KMS-11 (cell line): Measurements from ENCODE around the gene MASP2.

Experiments used
- H2AFZ ChIP-seq: fragments of 200-600 bp; sonication (generic); 2 replicates; pipeline ENCODE4 v1.6.1; 2016; ENCODE audit warnings: antibody characterized with exemption, mixed run types, low read depth
- H3K27ac ChIP-seq: fragments of 200-600 bp; sonication (generic); 2 replicates; pipeline ENCODE4 v1.6.1; 2016; ENCODE audit warnings: mild to moderate bottlenecking, mixed run types
- H3K27me3 ChIP-seq: fragments of 200-600 bp; sonication (generic); 2 replicates; pipeline ENCODE4 v1.6.1; 2017; ENCODE audit warnings: mild to moderate bottlenecking, low read depth, mixed run types, moderate library complexity; ENCODE audit not compliant: insufficient read depth
- H3K36me3 ChIP-seq: fragments of 200-600 bp; sonication (generic); 2 replicates; pipeline ENCODE4 v1.6.1; 2017; ENCODE audit warnings: mild to moderate bottlenecking, mixed run types; ENCODE audit not compliant: insufficient read depth
- H3K4me1 ChIP-seq: fragments of 200-600 bp; sonication (generic); 2 replicates; pipeline ENCODE4 v1.6.1; 2016; ENCODE audit warnings: mild to moderate bottlenecking, low read depth, mixed run types; ENCODE audit not compliant: poor library complexity, severe bottlenecking
- H3K4me2 ChIP-seq: fragments of 200-600 bp; sonication (generic); 2 replicates; pipeline ENCODE4 v1.7.0; 2016; ENCODE audit warnings: mild to moderate bottlenecking, mixed run types
- H3K4me3 ChIP-seq: fragments of 200-600 bp; sonication (generic); IDR thresholded peaks from 2 replicates; pipeline ENCODE4 v1.6.1; 2017; ENCODE audit warnings: low read depth, low read length, mixed read lengths; ENCODE audit not compliant: insufficient read depth
- H3K79me2 ChIP-seq: fragments of 200-600 bp; sonication (generic); 2 replicates; pipeline ENCODE4 v1.6.1; 2016; ENCODE audit warnings: low read depth, mixed run types; ENCODE audit not compliant: insufficient read depth
- H3K9ac ChIP-seq: fragments of 200-600 bp; sonication (generic); 2 replicates; pipeline ENCODE4 v1.6.1; 2016; ENCODE audit warnings: mild to moderate bottlenecking, mixed run types
- H4K20me1 ChIP-seq: fragments of 200-600 bp; sonication (generic); 2 replicates; pipeline ENCODE4 v1.6.1; 2016; ENCODE audit warnings: mild to moderate bottlenecking, mixed run types; ENCODE audit not compliant: insufficient read depth
- CTCF ChIP-seq: fragments of 200-600 bp; sonication (generic); conservative IDR thresholded peaks from 2 replicates; pipeline ENCODE4 v1.6.1; 2017; ENCODE audit warnings: low read depth, mild to moderate bottlenecking, antibody characterized with exemption, low read length, moderate library complexity, mixed read lengths

Gene MASP2

DNA sequence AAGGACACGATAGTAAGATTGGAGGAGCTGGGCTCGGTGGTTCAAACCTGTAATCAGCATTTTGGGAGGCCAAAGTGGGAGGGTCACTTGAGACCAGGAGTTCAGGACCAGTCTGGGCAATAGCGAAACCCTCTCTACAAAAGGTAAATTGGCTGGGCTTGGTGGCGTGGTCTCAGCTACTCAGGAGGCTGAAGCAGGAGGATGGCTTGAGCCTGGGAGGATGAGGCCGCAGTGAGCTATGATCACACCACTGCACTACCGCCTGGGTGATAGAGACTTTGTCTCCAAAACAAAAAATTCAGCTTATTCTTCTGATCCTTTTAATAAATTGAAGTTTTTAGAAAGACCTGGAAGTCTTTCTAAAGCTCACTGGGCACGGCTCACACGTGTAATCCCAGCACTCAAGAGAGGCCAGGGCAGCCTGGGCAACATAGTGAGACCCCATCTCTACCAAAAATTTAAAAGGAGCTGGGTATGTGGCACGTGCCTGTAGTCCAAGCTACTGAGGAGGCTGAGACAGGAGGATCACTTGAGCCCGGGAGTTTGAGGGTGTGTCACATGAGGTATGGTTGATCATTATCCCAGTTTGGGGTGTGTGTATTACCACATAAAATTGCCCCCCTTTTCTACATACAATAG is 15.3 kb downstream of the MASP2 start:
- no peak overlapping the region for H3K9ac ChIP-seq
- H3K4me3 ChIP-seq, result no peak overlapping the region
- H3K27ac ChIP-seq, result no peak overlapping the region
- no peak overlapping the region for H2AFZ ChIP-seq
- H4K20me1 ChIP-seq, result no peaks in the 10 kb centered on the region
- no peaks in the 10 kb centered on the region for H3K4me1 ChIP-seq
- H3K36me3 ChIP-seq, result no peaks in the 10 kb centered on the region
- H3K27me3 ChIP-seq, result peaks cover 1% of the 10 kb centered on the region; the same call in 1 of the 2 replicates
- no peak overlapping the region for H3K4me2 ChIP-seq
- no peaks in the 10 kb centered on the region for H3K79me2 ChIP-seq
- TF ChIP-seq CTCF, result no peak

- no peak overlapping the region for H3K27ac ChIP-seq
- TF ChIP-seq CTCF, result no peak
- H3K4me2 ChIP-seq, result no peak overlapping the region
- no peaks in the 10 kb centered on the region for H3K79me2 ChIP-seq
- no peaks in the 10 kb centered on the region for H3K36me3 ChIP-seq
- no peak overlapping the region for H2AFZ ChIP-seq
- H4K20me1 ChIP-seq, result no peaks in the 10 kb centered on the region
- H3K4me1 ChIP-seq, result no peaks in the 10 kb centered on the region
- H3K9ac ChIP-seq, result no peak overlapping the region
- no peak overlapping the region for H3K4me3 ChIP-seq
- no peaks in the 10 kb centered on the region; the same call in 1 of the 2 replicates for H3K27me3 ChIP-seq
Measured at GRCh38 chr1:11030865-11031264, 16.2 kb downstream of the MASP2 start.

GRCh38 chr1:11028018-11028417 is 19.0 kb downstream of the MASP2 start:
- no peak overlapping the region for H2AFZ ChIP-seq
- H3K4me2 ChIP-seq, result no peak overlapping the region
- no peaks in the 10 kb centered on the region for H3K27me3 ChIP-seq
- H3K4me3 ChIP-seq, result no peak overlapping the region
- no peaks in the 10 kb centered on the region; the same call in 1 of the 2 replicates for H3K36me3 ChIP-seq
- peaks cover 2% of the 10 kb centered on the region; the same call in 1 of the 2 replicates for H4K20me1 ChIP-seq
- H3K27ac ChIP-seq, result no peak overlapping the region
- H3K4me1 ChIP-seq, result no peaks in the 10 kb centered on the region
- no peak for TF ChIP-seq CTCF
- no peaks in the 10 kb centered on the region for H3K79me2 ChIP-seq
- H3K9ac ChIP-seq, result no peak overlapping the region

DNA sequence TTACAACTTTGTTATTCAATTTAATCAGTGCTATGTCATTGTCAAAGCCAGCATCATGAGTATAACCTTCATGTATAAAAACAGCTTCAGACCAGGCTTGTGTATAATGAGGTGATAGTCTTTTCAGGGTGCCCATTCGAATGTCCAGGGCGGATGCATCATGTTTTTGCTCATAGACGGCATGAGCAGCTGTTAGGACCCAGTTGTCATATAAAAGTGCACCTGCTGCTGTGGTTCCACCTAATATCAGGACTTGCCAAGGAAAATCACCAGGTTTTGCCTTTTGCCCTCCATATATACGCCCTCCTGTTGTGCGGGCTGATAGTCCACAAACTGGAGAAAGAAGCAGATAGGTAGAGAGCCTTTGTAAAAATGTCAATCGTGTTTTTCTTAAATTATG is 19.7 kb downstream of the MASP2 start:
- H3K4me3 ChIP-seq, result no peak overlapping the region
- H3K79me2 ChIP-seq, result no peaks in the 10 kb centered on the region
- no peak overlapping the region for H3K9ac ChIP-seq
- H3K4me2 ChIP-seq, result no peak overlapping the region
- H3K36me3 ChIP-seq, result no peaks in the 10 kb centered on the region; the same call in 1 of the 2 replicates
- H2AFZ ChIP-seq, result no peak overlapping the region
- TF ChIP-seq CTCF, result no peak
- no peak overlapping the region for H3K27ac ChIP-seq
- H3K27me3 ChIP-seq, result no peaks in the 10 kb centered on the region
- peaks cover 4% of the 10 kb centered on the region; the same call in 1 of the 2 replicates for H4K20me1 ChIP-seq
- H3K4me1 ChIP-seq, result no peaks in the 10 kb centered on the region
